Measurements from ENCODE around the gene JUN. TPM values are rescaled to one million over a fixed set of nuclear protein-coding genes. Genes with fewer than 3 reads are reported as not detected.
A peak's percentile ranks its signal among the peaks of the same experiment; 100 is the strongest.

Gene JUN
- total and polyA plus RNA-seq, 2 of the 13 experiments (the other 11 are each of a cell fraction or from before 2014, with no cell fraction given) = 18.2 to 22.3 TPM

- TF ChIP-seq ZSCAN21 (CRISPR knock-in tag; IDR thresholded peaks at IDR 0.05; ENCODE audit: borderline replicate concordance) (peak; percentile 27; the same call in 1 of the 2 replicates), HINFP (CRISPR knock-in tag; IDR thresholded peaks at IDR 0.05; ENCODE audit: low read depth) (no peak; the same call in 1 of the 2 replicates), NONO (IDR thresholded peaks at IDR 0.05) (no peak), NONO (CRISPR knock-in tag; conservative IDR thresholded peaks at IDR 0.05) (peak; percentile 51), SMAD9 (CRISPR knock-in tag; IDR thresholded peaks at IDR 0.05) (no peak), POLR2A (IDR thresholded peaks at IDR 0.05; ENCODE audit: insufficient read depth in 1 of 2, low read depth in 2 of 2, low read length in 2 of 2) (peak; percentile 99 to 100), ZNF629 (CRISPR knock-in tag; conservative IDR thresholded peaks at IDR 0.05) (no peak), ZNF839 (CRISPR knock-in tag; IDR thresholded peaks at IDR 0.05; ENCODE audit: borderline replicate concordance) (no peak), MAFK (conservative IDR thresholded peaks at IDR 0.05 in 1 of 2, IDR thresholded peaks at IDR 0.05 in 1 of 2; ENCODE audit: low read length in 2 of 2) (no peak), RXRB (CRISPR knock-in tag; IDR thresholded peaks at IDR 0.05; ENCODE audit: borderline replicate concordance) (peak; percentile 37), MIXL1 (CRISPR knock-in tag; IDR thresholded peaks at IDR 0.05) (no peak), POGK (CRISPR knock-in tag; conservative IDR thresholded peaks at IDR 0.05) (peak; percentile 59; the same call in 1 of the 2 replicates), CSRNP2 (CRISPR knock-in tag; conservative IDR thresholded peaks at IDR 0.05; ENCODE audit: low read depth) (no peak), ZBTB1 (CRISPR knock-in tag; IDR thresholded peaks at IDR 0.05; ENCODE audit: borderline replicate concordance) (no peak), ZNF740 (CRISPR knock-in tag; IDR thresholded peaks at IDR 0.05) (peak; percentile 85), U2AF1 (optimal IDR thresholded peaks at IDR 0.05; ENCODE audit: low read depth, low read length) (peak; percentile 77), ZGPAT (CRISPR knock-in tag; IDR thresholded peaks at IDR 0.05) (peak; percentile 74; the same call in 1 of the 2 replicates), JARID2 (CRISPR knock-in tag; IDR thresholded peaks at IDR 0.05; ENCODE audit: insufficient replicate concordance) (no peak), MXD3 (CRISPR knock-in tag; IDR thresholded peaks at IDR 0.05) (no peak; the same call in 1 of the 2 replicates), THAP11 (CRISPR knock-in tag; IDR thresholded peaks at IDR 0.05) (peak; percentile 72; the same call in 1 of the 2 replicates), MTERF4 (CRISPR knock-in tag; IDR thresholded peaks at IDR 0.05) (0 out of 2 replicates have a peak, but pooled peaks have one; percentile 10), RNF2 (conservative IDR thresholded peaks at IDR 0.05; ENCODE audit: low read depth) (no peak)
These were observed at the start of gene JUN (continued) for GRCh38 chr1:58783993-58784757.

All from HepG2 (cell line).